Kidney epithelial cell (primary cell): Measurements from ENCODE around the gene XAB2. TPM values are rescaled to one million over a fixed set of nuclear protein-coding genes. Genes with fewer than 3 reads are reported as not detected.
A peak's percentile ranks its signal among the peaks of the same experiment; 100 is the strongest.

Source experiments
- DNase-seq: peaks from one replicate; pipeline ENCODE4 v3.0.0-alpha.2; 2010; ENCODE audit warnings: low read depth
- H3K27me3 ChIP-seq: 2 replicates; pipeline ENCODE4 v1.6.0; 2011; ENCODE audit warnings: low read length; ENCODE audit not compliant: control insufficient read depth, insufficient read depth
- H3K36me3 ChIP-seq: 2 replicates; pipeline ENCODE4 v1.5.1; 2011; ENCODE audit warnings: low read length; ENCODE audit not compliant: control insufficient read depth, insufficient read depth
- H3K4me3 ChIP-seq: 2 replicates; pipeline ENCODE4 v1.5.1; 2011; ENCODE audit warnings: low read depth, mild to moderate bottlenecking, control low read depth, low read length
- CTCF ChIP-seq: IDR thresholded peaks from 2 replicates; pipeline ENCODE4 v1.5.1; 2011; ENCODE audit warnings: mild to moderate bottlenecking, moderate library complexity, low read length, control low read depth, inconsistent platforms; ENCODE audit not compliant: insufficient read depth, poor library complexity, severe bottlenecking
- total RNA-seq: library from RNA; depleted of rRNA; stranded (reverse); fragments of >200 nt; gene quantifications from 2 replicates; pipeline ENCODE4 v1.2.3, GENCODE V29; 2015

Gene XAB2
- 48.1 and 53.5 TPM in 2 replicates for total RNA-seq

GRCh38 chr19:7629347-7630054 is at the start of gene XAB2, which contains the start of gene PET100:
Gene XAB2 (minus strand): TSS chr19:7629545. CDS start chr19:7629527, 18 bp downstream.
Gene PET100 (plus strand): TSS chr19:7629793. CDS start chr19:7629834, 41 bp downstream.
- H3K4me3 ChIP-seq = peak within 1 kb of the TSS; percentile 98
- TF ChIP-seq CTCF = no peak
- no peaks in the 10 kb centered on the region for H3K27me3 ChIP-seq
- H3K36me3 ChIP-seq = peaks cover 2% of the 10 kb centered on the region
- DNase-seq = peak; percentile 93

GRCh38 chr19:7677669-7678311 is 48.4 kb upstream of the XAB2 start:
- Histone ChIP-seq H3K27me3 (peaks cover 19% of the 10 kb centered on the region), H3K36me3 (no peaks in the 10 kb centered on the region), H3K4me3 (no peak overlapping the region)
- DNase-seq = no peak
- no peak for TF ChIP-seq CTCF

- no peak for TF ChIP-seq CTCF
These were observed 47.5 kb upstream of the XAB2 start, which contains the start of gene MCEMP1 for GRCh38 chr19:7676854-7677253. Gene MCEMP1 (plus strand): TSS chr19:7677090. CDS start chr19:7677121, 31 bp downstream.

GRCh38 chr19:7676376-7676775 is 47.0 kb upstream of the XAB2 start:
- TF ChIP-seq CTCF = no peak
- Histone ChIP-seq H3K27me3 (peaks cover 27% of the 10 kb centered on the region), H3K4me3 (no peak overlapping the region), H3K36me3 (no peaks in the 10 kb centered on the region)
- no peak for DNase-seq

More at GRCh38 chr19:7676854-7677253, 47.5 kb upstream of the XAB2 start, which contains the start of gene MCEMP1:
- Histone ChIP-seq H3K36me3 (no peaks in the 10 kb centered on the region), H3K27me3 (peaks cover 24% of the 10 kb centered on the region), H3K4me3 (no peak within 1 kb of the TSS)
- DNase-seq = no peak

GRCh38 chr19:7674010-7675005 is 45.0 kb upstream of the XAB2 start:
- Histone ChIP-seq H3K4me3 (no peak overlapping the region), H3K27me3 (peaks cover 37% of the 10 kb centered on the region), H3K36me3 (no peaks in the 10 kb centered on the region)
- TF ChIP-seq CTCF = no peak
- DNase-seq = no peak
